HEK293 (cell line): ENCODE measurements around the gene DNAJC10.
A peak's percentile ranks its signal among the peaks of the same experiment; 100 is the strongest.

Experiments used
- CTCF ChIA-PET: fragments of 350-600 bp; formaldehyde crosslinking; extraction: SDS; loops from one replicate; lab custom pipeline; 2021; ENCODE audit warnings: antibody characterized with exemption; lab: Yijun Ruan, JAX
- POLR2A ChIA-PET: fragments of 300-600 bp; formaldehyde crosslinking; extraction: SDS; loops from one replicate; lab custom pipeline; 2020; ENCODE audit warnings: antibody characterized with exemption, inconsistent platforms; lab: Yijun Ruan, JAX
- H3K27ac ChIP-seq: fragments of 200-500 bp; sonication (Bioruptor generic); 2 replicates; pipeline ENCODE4 v1.5.1; 2014; ENCODE audit warnings: low read depth, low read length, control low read depth, inconsistent platforms; ENCODE audit errors: extremely low read depth
- H3K36me3 ChIP-seq, 2 experiments: fragments of 200-500 bp in 1 of 2; sonication (Bioruptor generic) in 1 of 2; 1 replicate in 1 of 2; 2 replicates in 1 of 2; pipeline ENCODE4 v1.5.1; 2014 to 2017; ENCODE audit warnings: inconsistent platforms in 2 of 2, low read length in 2 of 2; ENCODE audit not compliant: control insufficient read depth in 2 of 2, insufficient read depth in 1 of 2
- H3K4me1 ChIP-seq: fragments of 200-500 bp; sonication (Bioruptor generic); 2 replicates; pipeline ENCODE4 v1.5.1; 2014; ENCODE audit warnings: mild to moderate bottlenecking, low read length, inconsistent platforms; ENCODE audit not compliant: control insufficient read depth, insufficient read depth
- H3K4me3 ChIP-seq: 2 replicates; pipeline ENCODE4 v1.5.1; 2011; ENCODE audit warnings: low read depth, mild to moderate bottlenecking, control low read depth, low read length, moderate library complexity
- H3K9me3 ChIP-seq: fragments of 200-500 bp; sonication (Bioruptor generic); 2 replicates; pipeline ENCODE4 v1.5.1; 2014; ENCODE audit warnings: low read depth, low read length, inconsistent platforms; ENCODE audit not compliant: control insufficient read depth, insufficient read depth
- GLI2 ChIP-seq: fragments of 450-650 bp; formaldehyde crosslinking; IDR thresholded peaks from 2 replicates; pipeline ENCODE4; 2017; ENCODE audit warnings: missing biosample characterization, missing genetic modification characterization, low read depth, borderline replicate concordance
- KLF7 ChIP-seq: fragments of 450-650 bp; formaldehyde crosslinking; IDR thresholded peaks from 2 replicates; pipeline ENCODE4 v1.5.1; 2016; ENCODE audit warnings: missing biosample characterization, missing genetic modification characterization, borderline replicate concordance
- KLF8 ChIP-seq: fragments of 450-650 bp; formaldehyde crosslinking; IDR thresholded peaks from 2 replicates; pipeline ENCODE4 v1.5.1; 2016; ENCODE audit warnings: missing biosample characterization, missing genetic modification characterization
- KLF9 ChIP-seq: fragments of 450-650 bp; formaldehyde crosslinking; IDR thresholded peaks from 2 replicates; pipeline ENCODE4 v1.5.1; 2016; ENCODE audit warnings: missing biosample characterization, missing genetic modification characterization, low read depth
- MZF1 ChIP-seq: fragments of 450-650 bp; formaldehyde crosslinking; IDR thresholded peaks from 2 replicates; pipeline ENCODE4 v1.5.1; 2017; ENCODE audit warnings: missing biosample characterization, missing genetic modification characterization, borderline replicate concordance
- SALL2 ChIP-seq: fragments of 450-650 bp; formaldehyde crosslinking; IDR thresholded peaks from 2 replicates; pipeline ENCODE4 v1.5.0; 2017; ENCODE audit warnings: missing biosample characterization, mild to moderate bottlenecking, missing genetic modification characterization, borderline replicate concordance
- SETDB1 ChIP-seq: IDR thresholded peaks from one replicate; pipeline ENCODE4 v1.6.1; 2017; ENCODE audit warnings: mild to moderate bottlenecking, low read length, moderate library complexity, mixed read lengths; ENCODE audit not compliant: insufficient read length
- TRIM28 ChIP-seq: IDR thresholded peaks from 2 replicates; pipeline ENCODE4 v1.6.1; 2011; ENCODE audit warnings: low read length, control low read depth, borderline replicate concordance
- WT1 ChIP-seq: fragments of 450-650 bp; formaldehyde crosslinking; IDR thresholded peaks from 2 replicates; pipeline ENCODE4 v1.5.1; 2016; ENCODE audit warnings: missing biosample characterization, missing genetic modification characterization
- ZBTB21 ChIP-seq: fragments of 450-650 bp; formaldehyde crosslinking; IDR thresholded peaks from 2 replicates; pipeline ENCODE4 v1.5.1; 2017; ENCODE audit warnings: missing biosample characterization, missing genetic modification characterization
- ZNF10 ChIP-seq: fragments of 450-650 bp; formaldehyde crosslinking; IDR thresholded peaks from 2 replicates; pipeline ENCODE4 v1.5.1; 2017; ENCODE audit warnings: missing biosample characterization, missing genetic modification characterization
- ZNF138 ChIP-seq: fragments of 450-650 bp; formaldehyde crosslinking; IDR thresholded peaks from 2 replicates; pipeline ENCODE4 v1.5.1; 2016; ENCODE audit warnings: missing biosample characterization, missing genetic modification characterization, borderline replicate concordance
- ZNF140 ChIP-seq: fragments of 450-650 bp; formaldehyde crosslinking; IDR thresholded peaks from 2 replicates; pipeline ENCODE4 v1.5.1; 2016; ENCODE audit warnings: missing biosample characterization, missing genetic modification characterization
- ZNF146 ChIP-seq: fragments of 450-650 bp; formaldehyde crosslinking; IDR thresholded peaks from 2 replicates; pipeline ENCODE4 v1.5.1; 2016; ENCODE audit warnings: missing biosample characterization, missing genetic modification characterization
- ZNF157 ChIP-seq: fragments of 450-650 bp; formaldehyde crosslinking; IDR thresholded peaks from 2 replicates; pipeline ENCODE4 v1.5.1; 2016; ENCODE audit warnings: missing biosample characterization, missing genetic modification characterization
- ZNF24 ChIP-seq: fragments of 450-650 bp; formaldehyde crosslinking; IDR thresholded peaks from 2 replicates; pipeline ENCODE4 v1.5.1; 2016; ENCODE audit warnings: missing biosample characterization, missing genetic modification characterization
- ZNF266 ChIP-seq: fragments of 450-650 bp; formaldehyde crosslinking; IDR thresholded peaks from 2 replicates; pipeline ENCODE4 v1.5.1; 2016; ENCODE audit warnings: missing biosample characterization, missing genetic modification characterization, low read depth
- ZNF324 ChIP-seq: fragments of 450-650 bp; formaldehyde crosslinking; IDR thresholded peaks from 2 replicates; pipeline ENCODE4 v1.5.1; 2016; ENCODE audit warnings: missing biosample characterization, missing genetic modification characterization
- ZNF473 ChIP-seq: fragments of 450-650 bp; formaldehyde crosslinking; IDR thresholded peaks from 2 replicates; pipeline ENCODE4 v1.5.1; 2017; ENCODE audit warnings: missing biosample characterization, missing genetic modification characterization
- ZNF530 ChIP-seq: fragments of 450-650 bp; formaldehyde crosslinking; IDR thresholded peaks from 2 replicates; pipeline ENCODE4 v1.5.1; 2016; ENCODE audit warnings: low read depth, missing biosample characterization, missing genetic modification characterization
- ZNF571 ChIP-seq: fragments of 450-650 bp; formaldehyde crosslinking; IDR thresholded peaks from 2 replicates; pipeline ENCODE4 v1.5.0; 2017; ENCODE audit warnings: missing biosample characterization, missing genetic modification characterization
- ZNF624 ChIP-seq: fragments of 450-650 bp; formaldehyde crosslinking; IDR thresholded peaks from 2 replicates; pipeline ENCODE4 v1.5.1; 2017; ENCODE audit warnings: missing biosample characterization, missing genetic modification characterization
- ZSCAN16 ChIP-seq: fragments of 450-650 bp; formaldehyde crosslinking; IDR thresholded peaks from 2 replicates; pipeline ENCODE4 v1.5.1; 2016; ENCODE audit warnings: missing biosample characterization, missing genetic modification characterization
- TF ChIP-seq, protein P1 (sequence below): fragments of 450-650 bp; formaldehyde crosslinking; IDR thresholded peaks from 2 replicates; pipeline ENCODE4 v1.5.1; 2016; ENCODE audit warnings: missing biosample characterization, missing genetic modification characterization
- TF ChIP-seq, protein P2 (sequence below): fragments of 450-650 bp; formaldehyde crosslinking; IDR thresholded peaks from 2 replicates; pipeline ENCODE4 v1.5.1; 2016; ENCODE audit warnings: missing biosample characterization, missing genetic modification characterization
- TF ChIP-seq, protein P3 (sequence below): fragments of 450-650 bp; formaldehyde crosslinking; IDR thresholded peaks from 2 replicates; pipeline ENCODE4 v1.5.1; 2016; ENCODE audit warnings: missing biosample characterization, missing genetic modification characterization
- TF ChIP-seq, protein P4 (sequence below): fragments of 450-650 bp; formaldehyde crosslinking; IDR thresholded peaks from 2 replicates; pipeline ENCODE4 v1.5.1; 2016; ENCODE audit warnings: missing biosample characterization, missing genetic modification characterization

Gene DNAJC10, protein sequence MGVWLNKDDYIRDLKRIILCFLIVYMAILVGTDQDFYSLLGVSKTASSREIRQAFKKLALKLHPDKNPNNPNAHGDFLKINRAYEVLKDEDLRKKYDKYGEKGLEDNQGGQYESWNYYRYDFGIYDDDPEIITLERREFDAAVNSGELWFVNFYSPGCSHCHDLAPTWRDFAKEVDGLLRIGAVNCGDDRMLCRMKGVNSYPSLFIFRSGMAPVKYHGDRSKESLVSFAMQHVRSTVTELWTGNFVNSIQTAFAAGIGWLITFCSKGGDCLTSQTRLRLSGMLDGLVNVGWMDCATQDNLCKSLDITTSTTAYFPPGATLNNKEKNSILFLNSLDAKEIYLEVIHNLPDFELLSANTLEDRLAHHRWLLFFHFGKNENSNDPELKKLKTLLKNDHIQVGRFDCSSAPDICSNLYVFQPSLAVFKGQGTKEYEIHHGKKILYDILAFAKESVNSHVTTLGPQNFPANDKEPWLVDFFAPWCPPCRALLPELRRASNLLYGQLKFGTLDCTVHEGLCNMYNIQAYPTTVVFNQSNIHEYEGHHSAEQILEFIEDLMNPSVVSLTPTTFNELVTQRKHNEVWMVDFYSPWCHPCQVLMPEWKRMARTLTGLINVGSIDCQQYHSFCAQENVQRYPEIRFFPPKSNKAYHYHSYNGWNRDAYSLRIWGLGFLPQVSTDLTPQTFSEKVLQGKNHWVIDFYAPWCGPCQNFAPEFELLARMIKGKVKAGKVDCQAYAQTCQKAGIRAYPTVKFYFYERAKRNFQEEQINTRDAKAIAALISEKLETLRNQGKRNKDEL

DNA sequence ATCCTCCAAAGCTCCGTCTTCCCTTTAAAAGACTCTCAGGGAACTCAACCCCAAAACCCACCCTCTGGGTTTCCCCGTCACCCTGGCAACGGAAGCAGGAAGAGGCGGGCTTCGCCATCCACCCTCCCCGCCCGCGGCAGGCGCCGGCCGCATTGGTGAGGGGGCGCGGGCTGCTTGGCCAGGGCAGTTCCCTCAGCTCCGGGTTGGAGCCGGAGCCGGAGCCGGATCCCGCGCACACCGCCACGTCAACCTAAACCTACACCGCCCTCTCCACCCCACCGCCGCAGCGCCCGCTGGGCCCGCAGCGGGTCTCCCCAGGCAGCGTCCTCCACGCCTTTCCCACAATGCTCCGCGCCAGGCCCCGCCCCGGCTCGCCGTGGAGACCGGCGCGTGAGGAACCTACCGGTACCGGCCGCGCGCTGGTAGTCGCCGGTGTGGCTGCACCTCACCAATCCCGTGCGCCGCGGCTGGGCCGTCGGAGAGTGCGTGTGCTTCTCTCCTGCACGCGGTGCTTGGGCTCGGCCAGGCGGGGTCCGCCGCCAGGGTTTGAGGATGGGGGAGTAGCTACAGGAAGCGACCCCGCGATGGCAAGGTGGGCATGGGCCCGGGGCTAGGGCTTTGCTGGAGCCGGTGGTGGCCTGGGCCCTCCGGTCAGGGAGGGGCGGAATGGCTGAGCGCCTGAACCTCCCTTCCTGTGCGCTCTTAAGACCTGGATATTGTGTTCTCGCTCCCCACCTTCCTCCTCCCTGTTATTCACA lies at the start of gene DNAJC10:
Gene DNAJC10 (plus strand): TSS at position 366 of the 758 bp plus-strand sequence. CDS start 1,830 bp downstream, outside the sequence.
- H3K4me3 ChIP-seq, result peak within 1 kb of the TSS; percentile 99
- no peaks in the 10 kb centered on the region for H3K4me1 ChIP-seq
- ChIA-PET POLR2A (interaction anchor here (0.7 to 1.1 kb wide), 4 partner anchors 14 to 49 kb away, joined by 3 to 4 read pairs (median 3); no protein-coding TSS in a partner anchor), CTCF (interaction anchor here (0.6 kb wide), 3 partner anchors 34 to 106 kb away, joined by 3 read pairs; no protein-coding TSS in a partner anchor)
- peak within 1 kb of the TSS; percentile 80 for H3K27ac ChIP-seq
- no peaks in the 10 kb centered on the region for H3K9me3 ChIP-seq
- peaks cover 8 to 23% of the 10 kb centered on the region in 2 experiments for H3K36me3 ChIP-seq
- TF ChIP-seq KLF8 (tag by site-specific recombination) (peak; percentile 95), ZNF140 (tag by site-specific recombination) (no peak), ZNF24 (tag by site-specific recombination) (0 out of 2 replicates have a peak, but pooled peaks have one; percentile 25), ZSCAN16 (no peak), TRIM28 (no peak), ZNF157 (no peak), KLF7 (tag by site-specific recombination) (no peak), ZNF571 (tag by site-specific recombination) (no peak), ZBTB21 (tag by site-specific recombination) (no peak), SETDB1 (no peak), GLI2 (tag by site-specific recombination) (no peak), WT1 (tag by site-specific recombination) (0 out of 2 replicates have a peak, but pooled peaks have one; percentile 18), MZF1 (tag by site-specific recombination) (no peak), ZNF266 (tag by site-specific recombination) (no peak), ZNF530 (tag by site-specific recombination) (no peak), KLF9 (tag by site-specific recombination) (peak; percentile 49; the same call in 1 of the 2 replicates), ZNF324 (tag by site-specific recombination) (0 out of 2 replicates have a peak, but pooled peaks have one; percentile 37), SALL2 (tag by site-specific recombination) (no peak), ZNF624 (tag by site-specific recombination) (no peak), ZNF138 (tag by site-specific recombination) (no peak), ZNF146 (tag by site-specific recombination) (no peak), ZNF473 (tag by site-specific recombination) (no peak), ZNF10 (tag by site-specific recombination) (no peak)
- TF ChIP-seq, protein P1, sequence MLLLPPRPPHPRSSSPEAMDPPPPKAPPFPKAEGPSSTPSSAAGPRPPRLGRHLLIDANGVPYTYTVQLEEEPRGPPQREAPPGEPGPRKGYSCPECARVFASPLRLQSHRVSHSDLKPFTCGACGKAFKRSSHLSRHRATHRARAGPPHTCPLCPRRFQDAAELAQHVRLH (tag by site-specific recombination), result peak; percentile 64; the same call in 1 of the 2 replicates
- TF ChIP-seq, protein P2, sequence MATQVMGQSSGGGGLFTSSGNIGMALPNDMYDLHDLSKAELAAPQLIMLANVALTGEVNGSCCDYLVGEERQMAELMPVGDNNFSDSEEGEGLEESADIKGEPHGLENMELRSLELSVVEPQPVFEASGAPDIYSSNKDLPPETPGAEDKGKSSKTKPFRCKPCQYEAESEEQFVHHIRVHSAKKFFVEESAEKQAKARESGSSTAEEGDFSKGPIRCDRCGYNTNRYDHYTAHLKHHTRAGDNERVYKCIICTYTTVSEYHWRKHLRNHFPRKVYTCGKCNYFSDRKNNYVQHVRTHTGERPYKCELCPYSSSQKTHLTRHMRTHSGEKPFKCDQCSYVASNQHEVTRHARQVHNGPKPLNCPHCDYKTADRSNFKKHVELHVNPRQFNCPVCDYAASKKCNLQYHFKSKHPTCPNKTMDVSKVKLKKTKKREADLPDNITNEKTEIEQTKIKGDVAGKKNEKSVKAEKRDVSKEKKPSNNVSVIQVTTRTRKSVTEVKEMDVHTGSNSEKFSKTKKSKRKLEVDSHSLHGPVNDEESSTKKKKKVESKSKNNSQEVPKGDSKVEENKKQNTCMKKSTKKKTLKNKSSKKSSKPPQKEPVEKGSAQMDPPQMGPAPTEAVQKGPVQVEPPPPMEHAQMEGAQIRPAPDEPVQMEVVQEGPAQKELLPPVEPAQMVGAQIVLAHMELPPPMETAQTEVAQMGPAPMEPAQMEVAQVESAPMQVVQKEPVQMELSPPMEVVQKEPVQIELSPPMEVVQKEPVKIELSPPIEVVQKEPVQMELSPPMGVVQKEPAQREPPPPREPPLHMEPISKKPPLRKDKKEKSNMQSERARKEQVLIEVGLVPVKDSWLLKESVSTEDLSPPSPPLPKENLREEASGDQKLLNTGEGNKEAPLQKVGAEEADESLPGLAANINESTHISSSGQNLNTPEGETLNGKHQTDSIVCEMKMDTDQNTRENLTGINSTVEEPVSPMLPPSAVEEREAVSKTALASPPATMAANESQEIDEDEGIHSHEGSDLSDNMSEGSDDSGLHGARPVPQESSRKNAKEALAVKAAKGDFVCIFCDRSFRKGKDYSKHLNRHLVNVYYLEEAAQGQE (tag by site-specific recombination), result no peak
- TF ChIP-seq, protein P3, sequence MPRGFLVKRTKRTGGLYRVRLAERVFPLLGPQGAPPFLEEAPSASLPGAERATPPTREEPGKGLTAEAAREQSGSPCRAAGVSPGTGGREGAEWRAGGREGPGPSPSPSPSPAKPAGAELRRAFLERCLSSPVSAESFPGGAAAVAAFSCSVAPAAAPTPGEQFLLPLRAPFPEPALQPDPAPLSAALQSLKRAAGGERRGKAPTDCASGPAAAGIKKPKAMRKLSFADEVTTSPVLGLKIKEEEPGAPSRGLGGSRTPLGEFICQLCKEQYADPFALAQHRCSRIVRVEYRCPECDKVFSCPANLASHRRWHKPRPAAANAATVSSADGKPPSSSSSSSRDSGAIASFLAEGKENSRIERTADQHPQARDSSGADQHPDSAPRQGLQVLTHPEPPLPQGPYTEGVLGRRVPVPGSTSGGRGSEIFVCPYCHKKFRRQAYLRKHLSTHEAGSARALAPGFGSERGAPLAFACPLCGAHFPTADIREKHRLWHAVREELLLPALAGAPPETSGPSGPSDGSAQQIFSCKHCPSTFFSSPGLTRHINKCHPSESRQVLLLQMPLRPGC, result peak; percentile 18; the same call in 1 of the 2 replicates
- TF ChIP-seq, protein P4, sequence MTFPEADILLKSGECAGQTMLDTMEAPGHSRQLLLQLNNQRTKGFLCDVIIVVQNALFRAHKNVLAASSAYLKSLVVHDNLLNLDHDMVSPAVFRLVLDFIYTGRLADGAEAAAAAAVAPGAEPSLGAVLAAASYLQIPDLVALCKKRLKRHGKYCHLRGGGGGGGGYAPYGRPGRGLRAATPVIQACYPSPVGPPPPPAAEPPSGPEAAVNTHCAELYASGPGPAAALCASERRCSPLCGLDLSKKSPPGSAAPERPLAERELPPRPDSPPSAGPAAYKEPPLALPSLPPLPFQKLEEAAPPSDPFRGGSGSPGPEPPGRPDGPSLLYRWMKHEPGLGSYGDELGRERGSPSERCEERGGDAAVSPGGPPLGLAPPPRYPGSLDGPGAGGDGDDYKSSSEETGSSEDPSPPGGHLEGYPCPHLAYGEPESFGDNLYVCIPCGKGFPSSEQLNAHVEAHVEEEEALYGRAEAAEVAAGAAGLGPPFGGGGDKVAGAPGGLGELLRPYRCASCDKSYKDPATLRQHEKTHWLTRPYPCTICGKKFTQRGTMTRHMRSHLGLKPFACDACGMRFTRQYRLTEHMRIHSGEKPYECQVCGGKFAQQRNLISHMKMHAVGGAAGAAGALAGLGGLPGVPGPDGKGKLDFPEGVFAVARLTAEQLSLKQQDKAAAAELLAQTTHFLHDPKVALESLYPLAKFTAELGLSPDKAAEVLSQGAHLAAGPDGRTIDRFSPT, result peak; percentile 69
